Mesendoderm (in vitro differentiated cells): ENCODE data around the gene SGPL1.
"Not testable (repeated sequence)": the region's sequence is repeated elsewhere in the genome, so short reads cannot be mapped to it uniquely, and the experiment has no call there.

Source experiments
- DNase-seq: peaks from one replicate; pipeline ENCODE4 v3.0.0; 2013
- H2AK5ac ChIP-seq: 2 replicates; pipeline ENCODE4 v1.6.1; 2013; ENCODE audit warnings: low read length, inconsistent platforms
- H2BK120ac ChIP-seq: 2 replicates; pipeline ENCODE4 v1.6.1; 2013; ENCODE audit warnings: low read depth, mild to moderate bottlenecking, low read length, moderate library complexity, mixed read lengths
- H2BK15ac ChIP-seq: replicated peaks from 2 replicates; pipeline ENCODE4 v1.6.1; 2013; ENCODE audit warnings: low read depth, mild to moderate bottlenecking, moderate library complexity
- H2BK5ac ChIP-seq: 2 replicates; pipeline ENCODE4 v1.6.1; 2013; ENCODE audit warnings: low read length, inconsistent platforms
- H3K18ac ChIP-seq: 2 replicates; pipeline ENCODE4 v1.6.1; 2013; ENCODE audit warnings: mild to moderate bottlenecking, low read length, mixed read lengths
- H3K23ac ChIP-seq: one replicate; pipeline ENCODE4 v1.6.1; 2013; ENCODE audit warnings: low read length
- H3K27ac ChIP-seq: 2 replicates; pipeline ENCODE4 v1.5.1; 2013; ENCODE audit warnings: low read depth, mild to moderate bottlenecking, inconsistent platforms, low read length, moderate library complexity
- H3K27me3 ChIP-seq: 2 replicates; pipeline ENCODE4 v1.6.1; 2013; ENCODE audit warnings: low read length, control low read depth, mild to moderate bottlenecking, inconsistent platforms; ENCODE audit not compliant: insufficient read depth, poor library complexity
- H3K36me3 ChIP-seq: 2 replicates; pipeline ENCODE4 v1.6.1; 2013; ENCODE audit warnings: low read length, inconsistent platforms; ENCODE audit not compliant: control insufficient read depth, insufficient read depth
- H3K4ac ChIP-seq: one replicate; pipeline ENCODE4 v1.6.1; 2013; ENCODE audit warnings: low read depth, mild to moderate bottlenecking, low read length, moderate library complexity
- H3K4me1 ChIP-seq: 2 replicates; pipeline ENCODE4 v1.6.1; 2013; ENCODE audit warnings: low read depth, low read length, inconsistent platforms; ENCODE audit not compliant: control insufficient read depth
- H3K4me2 ChIP-seq: 2 replicates; pipeline ENCODE4 v1.6.1; 2013; ENCODE audit warnings: low read length
- H3K4me3 ChIP-seq: 2 replicates; pipeline ENCODE4 v1.5.1; 2013; ENCODE audit warnings: mild to moderate bottlenecking, low read length
- H3K56ac ChIP-seq: one replicate; pipeline ENCODE4 v1.6.1; 2013; ENCODE audit warnings: low read length
- H3K79me1 ChIP-seq: 2 replicates; pipeline ENCODE4 v1.6.1; 2013; ENCODE audit warnings: low read length, inconsistent platforms
- H3K79me2 ChIP-seq: 2 replicates; pipeline ENCODE4 v1.6.1; 2013; ENCODE audit warnings: mild to moderate bottlenecking, low read length; ENCODE audit not compliant: control insufficient read depth, insufficient read depth
- H3K9ac ChIP-seq: 2 replicates; pipeline ENCODE4 v1.6.1; 2013; ENCODE audit warnings: low read length, inconsistent platforms
- H4K5ac ChIP-seq: one replicate; pipeline ENCODE4 v1.6.1; 2013; ENCODE audit warnings: low read length
- H4K8ac ChIP-seq: one replicate; pipeline ENCODE4 v1.6.1; 2013; ENCODE audit warnings: low read depth, mild to moderate bottlenecking, control low read depth, low read length, moderate library complexity
- WGBS: extraction: QIAGEN DNeasy Blood & Tissue Kit; methylation state at CpG from one replicate; pipeline ENCODE4 v1.1.7; 2013; ENCODE audit warnings: low lambda C conversion rate, missing lambda C conversion rate; ENCODE audit not compliant: insufficient coverage; ENCODE audit errors: extremely low coverage; 5-methylcytosine and 5-hydroxymethylcytosine counted together

Gene SGPL1

DNA sequence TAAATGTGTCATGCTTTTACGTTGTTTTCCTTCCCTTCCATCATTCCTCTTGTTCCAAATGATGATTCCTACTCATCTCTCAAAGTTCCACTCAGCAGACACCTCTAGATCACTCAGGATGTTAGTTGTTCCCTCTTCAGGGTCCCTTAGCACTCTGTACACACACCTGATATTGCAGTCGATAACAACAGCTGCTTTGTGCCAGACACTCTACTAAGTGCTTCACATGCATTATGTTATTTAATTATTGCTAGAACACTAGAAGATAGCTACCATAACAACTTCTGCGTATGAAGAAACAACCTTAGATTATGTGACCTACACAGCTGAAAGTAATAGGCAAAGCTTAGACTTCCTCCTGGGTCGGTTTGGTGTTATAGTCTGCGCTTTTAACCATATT, 43.0 kb downstream of the SGPL1 start:
- Histone ChIP-seq H3K4me3 (no peak overlapping the region), H4K8ac (no peak overlapping the region), H3K27me3 (no peaks in the 10 kb centered on the region), H3K4me2 (no peak overlapping the region), H3K36me3 (peaks cover 2% of the 10 kb centered on the region), H4K5ac (no peak overlapping the region), H3K9ac (no peak overlapping the region), H3K27ac (no peak overlapping the region), H2BK5ac (no peak overlapping the region), H2BK120ac (no peak overlapping the region), H3K56ac (no peak overlapping the region), H2BK15ac (no peak overlapping the region), H3K79me1 (no peaks in the 10 kb centered on the region), H2AK5ac (no peak overlapping the region), H3K18ac (no peak overlapping the region), H3K4ac (no peak overlapping the region), H3K79me2 (no peaks in the 10 kb centered on the region), H3K23ac (no peak overlapping the region), H3K4me1 (no peaks in the 10 kb centered on the region)
- no peak for DNase-seq
- WGBS = 100% methylated on average over 1 of the region's 5 CpGs

DNA sequence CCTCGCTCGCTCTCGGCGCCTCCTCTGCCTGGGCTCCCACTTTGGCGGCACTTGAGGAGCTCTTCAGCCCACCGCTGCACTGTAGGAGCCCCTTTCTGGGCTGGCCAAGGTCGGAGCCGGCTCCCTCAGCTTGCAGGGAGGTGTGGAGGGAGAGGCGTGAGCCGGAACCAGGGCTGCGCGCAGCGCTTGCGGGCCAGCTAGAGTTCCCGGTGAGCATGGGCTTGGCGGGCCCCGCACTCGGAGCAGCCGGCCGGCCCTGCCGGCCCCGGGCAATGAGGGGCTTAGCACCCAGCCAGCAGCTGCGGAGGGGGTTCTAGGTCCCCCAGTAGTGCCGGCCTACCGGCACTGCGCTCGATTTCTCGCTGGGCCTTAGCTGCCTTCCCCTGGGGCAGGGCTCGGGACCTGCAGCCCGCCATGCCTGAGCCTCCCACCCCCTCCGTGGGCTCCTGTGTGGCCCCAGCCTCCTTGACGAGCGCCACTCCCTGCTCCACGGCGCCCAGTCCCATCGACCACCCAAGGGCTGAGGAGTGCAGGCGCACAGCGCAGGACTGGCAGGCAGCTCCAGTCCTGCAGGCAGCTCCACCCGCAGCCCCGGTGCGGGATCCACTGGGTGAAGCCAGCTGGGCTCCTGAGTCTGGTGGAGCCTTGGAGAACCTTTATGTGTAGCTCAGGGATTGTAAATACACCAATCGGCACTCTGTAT, 45.9 kb downstream of the SGPL1 start:
- not testable (repeated sequence) for H3K79me2 ChIP-seq, H3K9ac ChIP-seq, H3K27me3 ChIP-seq, H2BK120ac ChIP-seq, H2BK15ac ChIP-seq, H3K4me1 ChIP-seq, H3K56ac ChIP-seq, H3K23ac ChIP-seq, DNase-seq, H3K27ac ChIP-seq, H3K4me2 ChIP-seq, H3K4ac ChIP-seq, H4K5ac ChIP-seq, H3K79me1 ChIP-seq, H4K8ac ChIP-seq, H3K36me3 ChIP-seq, H3K4me3 ChIP-seq, H2AK5ac ChIP-seq, H2BK5ac ChIP-seq, H3K18ac ChIP-seq
- no CpG with 5 or more reads among the region's 42 CpGs for WGBS

DNA sequence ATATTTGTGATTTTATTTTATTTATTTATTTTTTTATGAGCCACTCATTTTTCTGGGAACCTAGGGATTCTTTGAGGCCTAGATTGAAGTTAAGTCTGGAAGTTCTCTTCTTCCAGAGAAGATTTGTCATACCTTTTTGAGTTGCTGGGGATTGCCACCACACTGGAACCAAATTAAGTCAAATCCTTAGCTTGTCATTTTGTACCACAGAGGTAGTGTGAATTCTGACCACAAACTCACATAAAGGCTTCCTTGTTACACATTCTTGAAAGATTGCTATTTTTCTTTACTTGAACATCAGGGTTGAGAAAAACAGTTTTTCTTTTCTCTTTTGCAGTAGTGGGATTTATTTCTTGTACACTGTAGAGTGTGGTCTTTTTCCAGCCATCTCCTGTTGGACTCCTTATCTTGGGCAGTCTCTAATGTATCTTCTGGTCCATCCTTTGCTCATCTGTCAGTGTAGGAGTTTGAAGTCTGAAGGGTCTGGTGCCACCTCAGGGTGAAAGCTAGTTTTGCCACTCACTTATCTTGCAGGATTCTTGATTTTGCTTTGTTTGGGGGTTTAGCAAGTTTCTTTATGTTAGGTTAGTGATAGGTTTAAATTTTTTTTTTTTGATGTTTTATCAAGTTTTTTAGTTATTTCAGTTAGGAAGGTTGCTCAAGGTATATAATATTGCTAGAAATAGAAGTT, 47.9 kb downstream of the SGPL1 start:
- Histone ChIP-seq H3K23ac (no peak overlapping the region), H3K36me3 (no peaks in the 10 kb centered on the region), H3K18ac (no peak overlapping the region), H2BK5ac (no peak overlapping the region), H3K4me2 (no peak overlapping the region), H2BK120ac (no peak overlapping the region), H2AK5ac (no peak overlapping the region), H2BK15ac (no peak overlapping the region), H3K27me3 (no peaks in the 10 kb centered on the region), H3K79me1 (no peaks in the 10 kb centered on the region), H3K4me3 (no peak overlapping the region), H3K4ac (no peak overlapping the region), H4K8ac (no peak overlapping the region), H3K56ac (no peak overlapping the region), H3K4me1 (no peaks in the 10 kb centered on the region), H3K27ac (no peak overlapping the region), H4K5ac (no peak overlapping the region), H3K9ac (no peak overlapping the region), H3K79me2 (no peaks in the 10 kb centered on the region)
- no peak for DNase-seq

DNA sequence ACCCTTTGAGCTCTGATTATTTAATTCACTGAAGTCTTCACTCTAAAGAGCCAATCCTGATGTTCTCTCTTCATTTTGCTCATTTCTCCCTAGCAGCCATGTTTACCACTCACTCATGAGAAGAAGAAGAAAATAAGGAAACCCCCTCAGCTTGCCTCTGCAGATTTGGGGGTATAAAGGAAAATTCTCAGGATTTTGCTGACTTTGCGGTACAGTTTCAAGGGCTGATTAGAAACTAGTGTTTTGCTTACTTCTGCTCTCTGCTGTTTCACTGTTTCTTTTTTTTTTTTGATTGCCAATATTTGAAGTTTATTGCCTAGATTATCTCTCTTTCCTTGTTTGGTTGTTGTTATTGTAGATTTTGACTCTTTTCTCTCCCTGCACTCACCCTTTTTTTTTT, 49.2 kb downstream of the SGPL1 start:
- H2BK15ac ChIP-seq = no peak overlapping the region
- H4K8ac ChIP-seq = no peak overlapping the region
- H3K9ac ChIP-seq = no peak overlapping the region
- H3K27ac ChIP-seq = no peak overlapping the region
- no peak overlapping the region for H3K4me3 ChIP-seq
- no peaks in the 10 kb centered on the region for H3K79me1 ChIP-seq
- H2BK5ac ChIP-seq = no peak overlapping the region
- WGBS = no CpG with 5 or more reads among the region's 1 CpG
- no peak overlapping the region for H3K23ac ChIP-seq
- no peak overlapping the region for H4K5ac ChIP-seq
- H2BK120ac ChIP-seq = no peak overlapping the region
- H3K18ac ChIP-seq = no peak overlapping the region
- no peaks in the 10 kb centered on the region for H3K79me2 ChIP-seq
- DNase-seq = no peak
- no peak overlapping the region for H3K56ac ChIP-seq
- H3K4me1 ChIP-seq = no peaks in the 10 kb centered on the region
- H3K27me3 ChIP-seq = no peaks in the 10 kb centered on the region
- no peak overlapping the region for H3K4ac ChIP-seq
- peaks cover 2% of the 10 kb centered on the region for H3K36me3 ChIP-seq
- no peak overlapping the region for H2AK5ac ChIP-seq
- no peak overlapping the region for H3K4me2 ChIP-seq

DNA sequence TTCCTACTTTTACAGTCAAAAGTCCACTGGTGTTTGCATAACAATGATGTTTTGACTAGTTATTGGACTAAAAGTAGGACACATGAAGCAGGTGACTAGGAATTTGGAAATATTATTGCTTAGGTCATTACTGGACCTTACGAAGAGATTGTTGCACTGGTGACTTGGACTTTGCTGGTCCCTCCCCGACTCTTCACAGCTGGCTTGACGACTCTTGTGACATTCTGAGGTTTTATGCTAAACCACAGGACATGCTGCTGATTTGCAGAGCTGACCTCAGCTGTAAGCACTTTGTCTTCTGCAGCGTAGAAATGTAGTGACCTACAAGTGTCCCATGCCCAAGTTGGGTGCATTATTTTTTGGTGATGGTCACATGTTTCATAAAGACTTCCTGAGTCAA, 50.7 kb downstream of the SGPL1 start:
- Histone ChIP-seq H3K18ac (no peak overlapping the region), H3K4me1 (no peaks in the 10 kb centered on the region), H3K27ac (no peak overlapping the region), H3K4me3 (no peak overlapping the region), H3K23ac (no peak overlapping the region), H4K5ac (no peak overlapping the region), H3K79me1 (no peaks in the 10 kb centered on the region), H3K27me3 (no peaks in the 10 kb centered on the region), H3K36me3 (peaks cover 2% of the 10 kb centered on the region), H2BK120ac (no peak overlapping the region), H2BK15ac (no peak overlapping the region), H3K79me2 (no peaks in the 10 kb centered on the region), H3K4me2 (no peak overlapping the region), H3K56ac (no peak overlapping the region), H4K8ac (no peak overlapping the region), H3K4ac (no peak overlapping the region), H3K9ac (no peak overlapping the region), H2BK5ac (no peak overlapping the region), H2AK5ac (no peak overlapping the region)
- WGBS = no CpG with 5 or more reads among the region's 4 CpGs
- DNase-seq = peak; percentile 11

DNA sequence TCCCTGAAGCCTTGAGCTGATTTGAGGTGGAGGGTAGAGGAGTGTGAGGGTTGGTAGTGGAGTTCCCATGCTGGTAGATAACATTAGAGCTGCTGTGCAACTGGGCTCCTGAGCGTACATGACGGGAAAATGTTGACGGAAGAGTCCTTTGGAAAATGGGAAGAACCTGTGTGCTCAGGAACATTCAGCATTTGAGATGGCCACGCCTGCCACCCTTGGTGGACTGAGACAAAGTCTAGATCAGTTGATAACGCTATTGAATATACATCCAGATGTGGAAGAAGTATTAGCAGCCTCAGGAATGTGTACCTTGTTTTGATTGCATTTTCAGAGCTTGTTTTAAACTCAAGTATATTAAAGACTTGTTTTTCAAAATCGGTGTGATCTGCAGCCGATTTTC, 56.5 kb downstream of the SGPL1 start:
- Histone ChIP-seq H4K8ac (no peak overlapping the region), H3K4me2 (no peak overlapping the region), H3K23ac (no peak overlapping the region), H2BK15ac (no peak overlapping the region), H3K27ac (no peak overlapping the region), H2BK5ac (no peak overlapping the region), H3K9ac (no peak overlapping the region), H3K4me1 (no peaks in the 10 kb centered on the region), H3K18ac (no peak overlapping the region), H3K4me3 (no peak overlapping the region), H2BK120ac (no peak overlapping the region), H3K27me3 (no peaks in the 10 kb centered on the region), H3K56ac (no peak overlapping the region), H3K36me3 (peaks cover 7% of the 10 kb centered on the region), H2AK5ac (no peak overlapping the region), H3K79me1 (no peaks in the 10 kb centered on the region), H4K5ac (no peak overlapping the region), H3K4ac (no peak overlapping the region), H3K79me2 (no peaks in the 10 kb centered on the region)
- WGBS = no CpG with 5 or more reads among the region's 7 CpGs
- no peak for DNase-seq
